Neuronal stem cell (in vitro differentiated cells): ENCODE results near the gene USP12.

ENCODE experiments used
- DNase-seq: peaks from one replicate; pipeline ENCODE4 v3.0.0-alpha.2; 2013; ENCODE audit warnings: low spot score
- H2AFZ ChIP-seq: one replicate; pipeline ENCODE4 v1.6.1; 2013; ENCODE audit warnings: mild to moderate bottlenecking, low read length, inconsistent platforms
- H2AK5ac ChIP-seq: 2 replicates; pipeline ENCODE4 v1.6.1; 2013; ENCODE audit warnings: low read depth, mild to moderate bottlenecking, inconsistent platforms, low read length, moderate library complexity, mixed read lengths
- H2BK120ac ChIP-seq: 2 replicates; pipeline ENCODE4 v1.6.1; 2013; ENCODE audit warnings: low read depth, mild to moderate bottlenecking, inconsistent platforms, low read length, moderate library complexity, mixed read lengths
- H2BK12ac ChIP-seq: one replicate; pipeline ENCODE4 v1.6.1; 2013; ENCODE audit warnings: low read length, inconsistent platforms
- H2BK15ac ChIP-seq: 2 replicates; pipeline ENCODE4 v1.6.1; 2013; ENCODE audit warnings: mild to moderate bottlenecking, low read length, inconsistent platforms, mixed read lengths
- H2BK5ac ChIP-seq: one replicate; pipeline ENCODE4 v1.6.1; 2013; ENCODE audit warnings: inconsistent platforms, mild to moderate bottlenecking, low read length, moderate library complexity
- H3K14ac ChIP-seq: one replicate; pipeline ENCODE4 v1.6.1; 2013; ENCODE audit warnings: low read length, inconsistent platforms
- H3K18ac ChIP-seq: 2 replicates; pipeline ENCODE4 v1.6.1; 2013; ENCODE audit warnings: low read length, inconsistent platforms
- H3K23ac ChIP-seq: 2 replicates; pipeline ENCODE4 v1.6.1; 2013; ENCODE audit warnings: low read depth, mild to moderate bottlenecking, mixed read lengths, low read length, inconsistent platforms; ENCODE audit not compliant: poor library complexity
- H3K27ac ChIP-seq: replicated peaks from 3 replicates; pipeline ENCODE4 v1.5.1; 2013; ENCODE audit warnings: low read length, inconsistent platforms
- H3K27me3 ChIP-seq, 3 experiments: 2 replicates each; pipeline ENCODE4 v1.6.1; 2013; ENCODE audit warnings: low read length in 3 of 3, mild to moderate bottlenecking in 2 of 3, inconsistent platforms in 1 of 3, low read depth in 1 of 3, mixed read lengths in 1 of 3, moderate library complexity in 1 of 3; ENCODE audit not compliant: control insufficient read depth in 3 of 3, insufficient read depth in 3 of 3
- H3K36me3 ChIP-seq, 2 donors: replicated peaks in 1 of 2; 2 replicates each; pipeline ENCODE4 v1.6.1; 2013; ENCODE audit warnings: low read length in 2 of 2; ENCODE audit not compliant: control insufficient read depth in 2 of 2, insufficient read depth in 2 of 2
- H3K4ac ChIP-seq: 2 replicates; pipeline ENCODE4 v1.6.1; 2013; ENCODE audit warnings: inconsistent platforms, mild to moderate bottlenecking, low read length, moderate library complexity
- H3K4me1 ChIP-seq, 2 donors: 1 replicate in 1 of 2; 2 replicates in 1 of 2; pipeline ENCODE4 v1.6.1; 2013; ENCODE audit warnings: low read length in 2 of 2, low read depth in 1 of 2; ENCODE audit not compliant: control insufficient read depth in 2 of 2, insufficient read depth in 1 of 2
- H3K4me2 ChIP-seq: one replicate; pipeline ENCODE4 v1.6.1; 2013; ENCODE audit warnings: mild to moderate bottlenecking, low read length, inconsistent platforms; ENCODE audit not compliant: insufficient read depth, poor library complexity, severe bottlenecking
- H3K4me3 ChIP-seq, 2 donors: 2 replicates each; pipeline ENCODE4 v1.5.1; 2013; ENCODE audit warnings: low read length in 2 of 2, mild to moderate bottlenecking in 2 of 2, inconsistent platforms in 1 of 2, moderate library complexity in 1 of 2
- H3K79me1 ChIP-seq: one replicate; pipeline ENCODE4 v1.6.1; 2013; ENCODE audit warnings: low read depth, mild to moderate bottlenecking, inconsistent platforms, low read length, moderate library complexity
- H3K9ac ChIP-seq: one replicate; pipeline ENCODE4 v1.6.1; 2013; ENCODE audit warnings: mild to moderate bottlenecking, low read depth, low read length, inconsistent platforms; ENCODE audit not compliant: poor library complexity
- H3K9me3 ChIP-seq, 2 donors: replicated peaks in 1 of 2; 2 replicates each; pipeline versions ENCODE3 to v1.6.1; 2013; ENCODE audit warnings: low read length in 2 of 2, mild to moderate bottlenecking in 2 of 2, inconsistent platforms in 1 of 2, low read depth in 1 of 2, mixed read lengths in 1 of 2, moderate library complexity in 1 of 2; ENCODE audit not compliant: control insufficient read depth in 2 of 2, insufficient read depth in 1 of 2
- H4K8ac ChIP-seq: one replicate; pipeline ENCODE4 v1.6.1; 2013; ENCODE audit warnings: low read depth, mild to moderate bottlenecking, inconsistent platforms, low read length, moderate library complexity
- H4K91ac ChIP-seq: one replicate; pipeline ENCODE4 v1.6.1; 2013; ENCODE audit warnings: low read length, low read depth, mild to moderate bottlenecking, inconsistent platforms; ENCODE audit not compliant: poor library complexity
- WGBS, 2 donors: extraction: QIAGEN DNeasy Blood & Tissue Kit; methylation state at CpG; one replicate each; pipeline ENCODE4 v1.1.7; 2013; ENCODE audit warnings: missing lambda C conversion rate in 2 of 2, mixed read lengths in 1 of 2; ENCODE audit not compliant: insufficient read length in 2 of 2, insufficient replicate concordance in 1 of 2; ENCODE audit errors: extremely low coverage in 2 of 2; 5-methylcytosine and 5-hydroxymethylcytosine counted together

USP12 gene

GRCh38 chr13:27182054-27182453, 10.4 kb upstream of the USP12 start:
- H3K14ac ChIP-seq = no peak overlapping the region
- H3K27ac ChIP-seq = no peak overlapping the region
- H3K4me1 ChIP-seq = no peaks in the 10 kb centered on the region
- H2BK120ac ChIP-seq = no peak overlapping the region
- H3K79me1 ChIP-seq = no peaks in the 10 kb centered on the region
- WGBS, 2 donors = no CpG with 5 or more reads among the region's 2 CpGs
- H4K8ac ChIP-seq = no peak overlapping the region
- no peak overlapping the region for H3K4ac ChIP-seq
- no peaks in the 10 kb centered on the region for H3K9me3 ChIP-seq
- no peak overlapping the region for H3K9ac ChIP-seq
- H2AFZ ChIP-seq = no peak overlapping the region
- H2BK12ac ChIP-seq = no peak overlapping the region
- H3K4me3 ChIP-seq = no peak overlapping the region
- H3K36me3 ChIP-seq = no peaks in the 10 kb centered on the region
- H4K91ac ChIP-seq = no peak overlapping the region
- no peak overlapping the region for H2BK5ac ChIP-seq
- no peak for DNase-seq
- H3K27me3 ChIP-seq = no peaks in the 10 kb centered on the region
- no peak overlapping the region for H2BK15ac ChIP-seq
- H3K23ac ChIP-seq = no peak overlapping the region
- no peak overlapping the region for H3K4me2 ChIP-seq
- H2AK5ac ChIP-seq = no peak overlapping the region
- H3K18ac ChIP-seq = no peak overlapping the region

- Histone ChIP-seq H2BK120ac (no peak overlapping the region), H2AFZ (no peak overlapping the region), H3K9ac (no peak overlapping the region), H2AK5ac (no peak overlapping the region), H4K8ac (no peak overlapping the region), H3K23ac (no peak overlapping the region), H3K27me3 (no peaks in the 10 kb centered on the region), H3K27ac (no peak overlapping the region), H3K4me2 (no peak overlapping the region), H3K4ac (no peak overlapping the region), H3K9me3 (no peaks in the 10 kb centered on the region), H3K4me1 (no peaks in the 10 kb centered on the region), H3K18ac (no peak overlapping the region), H2BK15ac (no peak overlapping the region), H3K79me1 (no peaks in the 10 kb centered on the region), H2BK5ac (no peak overlapping the region), H4K91ac (no peak overlapping the region), H2BK12ac (no peak overlapping the region), H3K4me3 (no peak overlapping the region), H3K14ac (no peak overlapping the region), H3K36me3 (no peaks in the 10 kb centered on the region)
- WGBS, 2 donors = no CpG with 5 or more reads among the region's 3 CpGs
- DNase-seq = no peak
Measured at GRCh38 chr13:27177852-27178251, 6.2 kb upstream of the USP12 start.

GRCh38 chr13:27176470-27177410, 5.1 kb upstream of the USP12 start:
- Histone ChIP-seq H3K18ac (no peak overlapping the region), H2BK12ac (no peak overlapping the region), H3K9me3 (no peaks in the 10 kb centered on the region), H2AFZ (no peak overlapping the region), H4K8ac (no peak overlapping the region), H3K79me1 (no peaks in the 10 kb centered on the region), H3K4me3 (no peak overlapping the region), H3K9ac (no peak overlapping the region), H3K27ac (no peak overlapping the region), H3K14ac (no peak overlapping the region), H3K23ac (no peak overlapping the region), H3K4me1 (peaks cover 0 to 2% of the 10 kb centered on the region in 2 donors), H2BK5ac (no peak overlapping the region), H4K91ac (no peak overlapping the region), H3K27me3 (no peaks in the 10 kb centered on the region), H3K4ac (no peak overlapping the region), H3K4me2 (no peak overlapping the region), H2BK120ac (no peak overlapping the region), H3K36me3 (no peaks in the 10 kb centered on the region), H2AK5ac (no peak overlapping the region), H2BK15ac (no peak overlapping the region)
- no CpG with 5 or more reads among the region's 8 CpGs for WGBS, 2 donors
- DNase-seq = no peak

- no peak overlapping the region for H4K8ac ChIP-seq
- DNase-seq = no peak
- no peaks in the 10 kb centered on the region for H3K27me3 ChIP-seq
- H3K4me2 ChIP-seq = no peak overlapping the region
- no peak overlapping the region for H3K4ac ChIP-seq
- H2BK15ac ChIP-seq = no peak overlapping the region
- no peaks in the 10 kb centered on the region for H3K9me3 ChIP-seq
- no peaks in the 10 kb centered on the region for H3K36me3 ChIP-seq
- H3K4me1 ChIP-seq = peaks cover 4% of the 10 kb centered on the region in 2 donors
- H2AK5ac ChIP-seq = no peak overlapping the region
- H3K79me1 ChIP-seq = no peaks in the 10 kb centered on the region
- H3K9ac ChIP-seq = no peak overlapping the region
- H3K23ac ChIP-seq = no peak overlapping the region
- H4K91ac ChIP-seq = no peak overlapping the region
- H2BK12ac ChIP-seq = no peak overlapping the region
- no peak overlapping the region for H3K14ac ChIP-seq
- H3K4me3 ChIP-seq = no peak overlapping the region
- no peak overlapping the region for H2BK120ac ChIP-seq
- no peak overlapping the region for H2BK5ac ChIP-seq
- H2AFZ ChIP-seq = no peak overlapping the region
- WGBS, 2 donors = no CpG with 5 or more reads among the region's 6 CpGs
- H3K18ac ChIP-seq = no peak overlapping the region
- no peak overlapping the region for H3K27ac ChIP-seq
Measured at GRCh38 chr13:27174766-27175455, 3.3 kb upstream of the USP12 start.
